Right cardiac atrium (tissue), 5 donors: ENCODE measurements around the gene RAB3GAP2. TPM values are rescaled to one million over a fixed set of nuclear protein-coding genes. Genes with fewer than 3 reads are reported as not detected.

Experiments
- ATAC-seq, 2 donors: fragments of 200-7000 bp; cut with Tn5 transposase; one replicate each; pipeline versions ENCODE4 v1.8.0 to v1.9.1; 2020; ENCODE audit warnings: moderate library complexity in 2 of 2, mild to moderate bottlenecking in 1 of 2
- DNase-seq, 3 donors: peaks; one replicate each; pipeline ENCODE4 v3.0.0-alpha.2; 2020
- H3K27ac ChIP-seq: one replicate; pipeline ENCODE4 v1.5.1; 2013; ENCODE audit warnings: mild to moderate bottlenecking, low read length, control low read depth, moderate library complexity
- H3K27me3 ChIP-seq: one replicate; pipeline ENCODE4 v1.6.1; 2013; ENCODE audit not compliant: control insufficient read depth, insufficient read depth
- H3K4me1 ChIP-seq: one replicate; pipeline ENCODE4 v1.6.1; 2013; ENCODE audit warnings: low read length; ENCODE audit not compliant: control insufficient read depth, insufficient read depth
- H3K4me3 ChIP-seq: one replicate; pipeline ENCODE4 v1.5.1; 2013; ENCODE audit warnings: low read length, control low read depth
- H3K9me3 ChIP-seq: one replicate; pipeline ENCODE4 v1.6.1; 2013; ENCODE audit warnings: low read length; ENCODE audit not compliant: control insufficient read depth
- WGBS: extraction: QIAGEN DNeasy Blood & Tissue Kit; methylation state at CpG from one replicate; pipeline ENCODE4 v1.1.7; 2013; 5-methylcytosine and 5-hydroxymethylcytosine counted together
- intact Hi-C, 4 donors: fragments of 100-400 bp; cut with DNase I; formaldehyde crosslinking; loops; one replicate each; pipeline versions ENCODE4 v1.11.0 to v1.14.0; 2022 to 2023
- polyA plus RNA-seq: library from polyadenylated mRNA; stranded (reverse); fragments of 200-250 nt; gene quantifications from one replicate; pipeline ENCODE4 v1.2.3, GENCODE V29; 2013
- total RNA-seq, 4 donors: library from RNA; stranded (reverse); fragmentation: NEBNext Ultra II Directional; extraction: Animal tissue kit (Norgen Biotek cat#: 25700); gene quantifications; one replicate each; pipeline ENCODE4 v1.2.1, GENCODE V29; 2021
- donor health status: healthy with polysubstance abuse.
- donor health status: DM: no; HTN: yes; CAD: no.
- donor health status: DM: no; HTN: no; CAD: no.
- donor health status: DM: no; HTN: yes; CAD: no; lungs with severe emphysema.
- donor health status: DM: yes; HTN: yes; CAD: no.

Gene RAB3GAP2
- total and polyA plus RNA-seq, 5 donors, result 7.4 to 31.9 (median 23.4) TPM

- no peaks in the 10 kb centered on the region for H3K9me3 ChIP-seq
- WGBS, result 88% methylated on average over 4 of the region's 4 CpGs
- no peaks in the 10 kb centered on the region for H3K27me3 ChIP-seq
- H3K27ac ChIP-seq, result no peak overlapping the region
- H3K4me1 ChIP-seq, result no peaks in the 10 kb centered on the region
- no peak for ATAC-seq
- no peak for DNase-seq
- intact Hi-C loops, result no loop called here
- no peak overlapping the region for H3K4me3 ChIP-seq
These were observed 31.6 kb upstream of the RAB3GAP2 start for GRCh38 chr1:220303871-220304270.

- Histone ChIP-seq H3K4me3 (no peak overlapping the region), H3K9me3 (no peaks in the 10 kb centered on the region), H3K27ac (no peak overlapping the region), H3K4me1 (no peaks in the 10 kb centered on the region), H3K27me3 (no peaks in the 10 kb centered on the region)
- DNase-seq (no peak), ATAC-seq (no peak)
- intact Hi-C loops, result no loop called here
- WGBS, result 43% methylated on average over 2 of the region's 2 CpGs
These were observed 29.4 kb upstream of the RAB3GAP2 start for GRCh38 chr1:220301630-220302029.

- Histone ChIP-seq H3K27ac (peak overlapping the region; percentile 14), H3K4me1 (no peaks in the 10 kb centered on the region), H3K4me3 (no peak overlapping the region), H3K27me3 (no peaks in the 10 kb centered on the region), H3K9me3 (no peaks in the 10 kb centered on the region)
- intact Hi-C loops, result no loop called here
- 21% methylated on average over 7 of the region's 7 CpGs for WGBS
- ATAC-seq (peak; percentile 97 to 99), DNase-seq (peak; percentile 73 to 87 (median 79))
These were observed 28.3 kb upstream of the RAB3GAP2 start for GRCh38 chr1:220300442-220301121.

GRCh38 chr1:220299337-220299736 is 27.1 kb upstream of the RAB3GAP2 start:
- ATAC-seq (no peak), DNase-seq (no peak)
- Histone ChIP-seq H3K27me3 (no peaks in the 10 kb centered on the region), H3K27ac (no peak overlapping the region), H3K9me3 (no peaks in the 10 kb centered on the region), H3K4me1 (no peaks in the 10 kb centered on the region), H3K4me3 (no peak overlapping the region)
- intact Hi-C loops, result no loop called here
- 97% methylated on average over 7 of the region's 7 CpGs for WGBS

- ATAC-seq (no peak), DNase-seq (no peak)
- Histone ChIP-seq H3K27me3 (no peaks in the 10 kb centered on the region), H3K4me1 (no peaks in the 10 kb centered on the region), H3K4me3 (no peak overlapping the region), H3K27ac (no peak overlapping the region), H3K9me3 (no peaks in the 10 kb centered on the region)
- intact Hi-C loops, result no loop called here
- 73% methylated on average over 9 of the region's 9 CpGs for WGBS
These were observed 26.4 kb upstream of the RAB3GAP2 start for GRCh38 chr1:220298470-220299205.

GRCh38 chr1:220296981-220297380 is 24.7 kb upstream of the RAB3GAP2 start:
- ATAC-seq (no peak), DNase-seq (no peak)
- Histone ChIP-seq H3K4me1 (no peaks in the 10 kb centered on the region), H3K27ac (no peak overlapping the region), H3K9me3 (no peaks in the 10 kb centered on the region), H3K4me3 (no peak overlapping the region), H3K27me3 (no peaks in the 10 kb centered on the region)
- intact Hi-C loops, result no loop called here
- WGBS, result 83% methylated on average over 1 of the region's 1 CpG

- WGBS, result 92% methylated on average over 4 of the region's 4 CpGs
- no peaks in the 10 kb centered on the region for H3K9me3 ChIP-seq
- H3K27ac ChIP-seq, result no peak overlapping the region
- DNase-seq (no peak), ATAC-seq (no peak)
- no peaks in the 10 kb centered on the region for H3K27me3 ChIP-seq
- H3K4me1 ChIP-seq, result no peaks in the 10 kb centered on the region
- no peak overlapping the region for H3K4me3 ChIP-seq
- intact Hi-C loops, result no loop called here
These were observed 22.6 kb upstream of the RAB3GAP2 start for GRCh38 chr1:220294846-220295301.

GRCh38 chr1:220291580-220291979 is 19.3 kb upstream of the RAB3GAP2 start:
- no peak overlapping the region for H3K4me3 ChIP-seq
- ATAC-seq (no peak), DNase-seq (no peak)
- H3K27me3 ChIP-seq, result no peaks in the 10 kb centered on the region
- no peak overlapping the region for H3K27ac ChIP-seq
- intact Hi-C loops, result no loop called here
- H3K9me3 ChIP-seq, result no peaks in the 10 kb centered on the region
- no peaks in the 10 kb centered on the region for H3K4me1 ChIP-seq

GRCh38 chr1:220290140-220290761 is 18.0 kb upstream of the RAB3GAP2 start:
- intact Hi-C loops, result no loop called here
- Histone ChIP-seq H3K27ac (no peak overlapping the region), H3K4me1 (no peaks in the 10 kb centered on the region), H3K4me3 (no peak overlapping the region), H3K27me3 (no peaks in the 10 kb centered on the region), H3K9me3 (no peaks in the 10 kb centered on the region)
- ATAC-seq, result no peak
- DNase-seq, result no peak
- 52% methylated on average over 4 of the region's 4 CpGs for WGBS

GRCh38 chr1:220287129-220287528 is 14.9 kb upstream of the RAB3GAP2 start:
- Histone ChIP-seq H3K9me3 (no peaks in the 10 kb centered on the region), H3K27ac (no peak overlapping the region), H3K4me1 (no peaks in the 10 kb centered on the region), H3K4me3 (no peak overlapping the region), H3K27me3 (no peaks in the 10 kb centered on the region)
- ATAC-seq (no peak), DNase-seq (no peak)
- intact Hi-C loops, result loop anchor here in 1 of 4 donors (10.0 kb wide), 1 partner anchor 498 kb away; the partner anchor contains the start of gene MTARC1
- WGBS, result 94% methylated on average over 8 of the region's 8 CpGs

- Histone ChIP-seq H3K27me3 (no peaks in the 10 kb centered on the region), H3K27ac (no peak overlapping the region), H3K4me3 (no peak overlapping the region), H3K4me1 (no peaks in the 10 kb centered on the region), H3K9me3 (no peaks in the 10 kb centered on the region)
- no peak for ATAC-seq
- DNase-seq, result no peak
- intact Hi-C loops, result loop anchor here in 1 of 4 donors (10.0 kb wide), 1 partner anchor 501 kb away; the partner anchor contains the start of gene MTARC1
- WGBS, result 23% methylated on average over 1 of the region's 1 CpG
These were observed 11.4 kb upstream of the RAB3GAP2 start for GRCh38 chr1:220283625-220284024.
